Activated naive CD8-positive, alpha-beta T cell (primary cell): ENCODE results near the gene LBX2.
"Not testable (repeated sequence)": the region's sequence is repeated elsewhere in the genome, so short reads cannot be mapped to it uniquely, and the experiment has no call there.

Experiments used
- H3K27ac Mint-ChIP-seq: one replicate; pipeline ENCODE4 v1.8.0; 2021; ENCODE audit warnings: mixed read lengths
- H3K27me3 Mint-ChIP-seq: one replicate; pipeline ENCODE4 v1.8.0; 2021; ENCODE audit warnings: mixed read lengths
- H3K36me3 Mint-ChIP-seq: one replicate; pipeline ENCODE4 v1.8.0; 2021; ENCODE audit warnings: mixed read lengths
- H3K4me1 Mint-ChIP-seq: one replicate; pipeline ENCODE4 v1.8.0; 2021; ENCODE audit warnings: low read depth, mixed read lengths
- H3K4me3 Mint-ChIP-seq: one replicate; pipeline ENCODE4 v1.8.0; 2021; ENCODE audit warnings: mild to moderate bottlenecking, mixed read lengths
- H3K9me3 Mint-ChIP-seq: one replicate; pipeline ENCODE4 v1.8.0; 2021; ENCODE audit warnings: low read depth, mixed read lengths

LBX2 gene

DNA sequence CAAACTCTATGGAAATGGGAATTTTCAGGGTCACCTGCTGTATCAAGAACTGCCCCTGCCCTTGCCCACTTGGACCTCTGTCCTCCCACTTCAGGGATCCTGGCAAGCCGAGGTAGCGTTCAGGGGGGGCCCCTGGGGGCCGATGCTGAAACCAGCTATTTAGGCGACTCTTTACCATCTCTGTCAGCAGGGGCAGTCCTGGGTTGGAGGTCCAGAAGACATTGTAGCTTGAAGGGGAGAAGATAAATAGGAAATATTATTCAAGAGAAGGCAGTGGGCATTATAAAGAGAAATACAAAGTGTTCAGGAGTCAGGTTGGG lies 36.7 kb downstream of the LBX2 start:
- Mint-ChIP-seq H3K36me3 (peaks cover 3% of the 10 kb centered on the region), H3K4me3 (peak overlapping the region; percentile 84), H3K27me3 (no peaks in the 10 kb centered on the region), H3K9me3 (no peaks in the 10 kb centered on the region), H3K4me1 (peaks cover 41% of the 10 kb centered on the region), H3K27ac (peak overlapping the region; percentile 12)

- Mint-ChIP-seq H3K9me3 (no peaks in the 10 kb centered on the region), H3K4me1 (peaks cover 44% of the 10 kb centered on the region), H3K27ac (no peak overlapping the region), H3K27me3 (no peaks in the 10 kb centered on the region), H3K4me3 (peak overlapping the region; percentile 84), H3K36me3 (peaks cover 4% of the 10 kb centered on the region)
These were observed 37.2 kb downstream of the LBX2 start for GRCh38 chr2:74462054-74462785.

DNA sequence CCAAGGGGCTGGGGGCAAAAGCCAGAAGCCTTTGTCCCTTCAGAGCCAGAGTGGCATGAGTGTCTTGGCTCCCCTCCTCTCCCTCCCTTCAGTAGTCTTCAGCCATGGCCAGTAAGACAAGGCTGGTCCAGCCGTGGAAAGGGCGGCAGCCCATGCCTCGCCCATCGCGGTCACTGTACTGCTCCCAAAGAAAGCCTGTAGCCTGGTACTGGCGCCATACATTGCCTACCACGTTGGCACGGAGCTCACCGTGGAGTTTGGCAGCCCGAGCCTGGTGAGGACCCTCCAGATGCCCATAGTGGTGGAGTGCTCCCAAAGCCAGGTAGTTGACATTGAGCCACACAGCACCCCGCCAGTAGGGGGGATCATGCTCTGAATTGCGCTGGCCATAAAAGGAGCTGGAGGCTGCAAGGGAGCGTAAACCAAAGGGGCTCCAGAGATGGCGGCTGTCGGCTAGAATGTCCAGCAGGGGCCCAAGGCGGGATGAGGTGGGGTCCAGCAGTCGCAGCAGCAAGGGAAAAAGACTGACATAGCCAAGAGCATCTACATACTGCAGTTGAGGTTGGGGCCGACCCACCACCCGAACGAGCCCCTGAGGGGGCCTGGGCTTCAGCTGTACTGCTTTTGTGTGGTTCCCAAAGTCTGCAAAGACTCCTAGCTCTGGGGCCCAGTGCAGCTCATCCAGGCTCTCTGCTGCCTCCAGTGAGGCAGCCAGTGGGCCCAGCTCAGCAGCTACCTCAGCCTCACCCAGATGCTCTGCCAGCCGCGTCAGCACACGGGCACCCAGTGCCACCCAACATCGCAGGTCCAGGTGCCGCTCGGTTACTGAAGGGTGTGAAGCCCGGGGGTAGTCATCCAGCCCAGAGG lies 38.0 kb downstream of the LBX2 start:
- no peaks in the 10 kb centered on the region for H3K9me3 Mint-ChIP-seq
- H3K4me1 Mint-ChIP-seq, result peaks cover 51% of the 10 kb centered on the region
- peaks cover 5% of the 10 kb centered on the region for H3K36me3 Mint-ChIP-seq
- no peak overlapping the region for H3K4me3 Mint-ChIP-seq
- H3K27me3 Mint-ChIP-seq, result no peaks in the 10 kb centered on the region
- no peak overlapping the region for H3K27ac Mint-ChIP-seq

DNA sequence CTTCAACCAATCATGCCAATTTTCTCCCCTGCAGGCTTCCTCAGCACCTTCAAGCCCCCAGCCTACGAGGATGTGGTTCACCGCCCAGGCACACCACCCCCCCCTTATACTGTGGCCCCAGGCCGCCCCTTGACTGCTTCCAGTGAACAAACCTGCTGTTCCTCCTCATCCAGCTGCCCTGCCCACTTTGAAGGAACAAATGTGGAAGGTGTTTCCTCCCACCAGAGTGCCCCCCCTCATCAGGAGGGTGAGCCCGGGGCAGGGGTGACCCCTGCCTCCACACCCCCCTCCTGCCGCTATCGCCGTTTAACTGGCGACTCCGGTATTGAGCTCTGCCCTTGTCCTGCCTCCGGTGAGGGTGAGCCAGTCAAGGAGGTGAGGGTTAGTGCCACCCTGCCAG lies 39.2 kb downstream of the LBX2 start:
- H3K27me3 Mint-ChIP-seq, H3K27ac Mint-ChIP-seq, H3K36me3 Mint-ChIP-seq, H3K9me3 Mint-ChIP-seq: not testable (repeated sequence)
- peaks cover 56% of the 10 kb centered on the region for H3K4me1 Mint-ChIP-seq
- peak overlapping the region; percentile 98 for H3K4me3 Mint-ChIP-seq

GRCh38 chr2:74459503-74460118 lies 39.8 kb downstream of the LBX2 start:
- peak overlapping the region; percentile 98 for H3K4me3 Mint-ChIP-seq

DNA sequence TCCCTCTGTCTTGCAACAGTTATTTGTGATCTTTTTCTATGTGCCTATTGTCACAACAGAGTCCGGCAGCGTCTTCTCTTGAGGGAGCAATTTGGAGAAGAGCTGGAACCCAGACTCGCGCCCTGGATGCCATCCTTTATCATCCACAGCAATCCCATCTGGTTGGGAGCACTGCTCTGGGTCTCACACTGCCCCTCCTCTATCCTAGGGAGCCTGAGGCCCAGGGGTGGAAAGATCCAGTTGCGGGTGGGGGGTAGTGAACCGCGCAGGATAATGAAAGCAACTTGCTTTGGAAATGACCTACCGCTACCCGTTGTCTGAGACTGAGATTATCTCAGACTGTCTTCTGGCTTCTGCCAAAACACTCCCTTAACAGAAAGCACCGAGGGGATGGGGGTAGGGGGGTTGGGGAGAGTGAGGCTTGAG lies 40.5 kb downstream of the LBX2 start:
- Mint-ChIP-seq H3K36me3 (peaks cover 10% of the 10 kb centered on the region), H3K4me1 (peaks cover 61% of the 10 kb centered on the region), H3K27ac (peak overlapping the region; percentile 98), H3K9me3 (no peaks in the 10 kb centered on the region), H3K4me3 (peak overlapping the region; percentile 98), H3K27me3 (no peaks in the 10 kb centered on the region)

More at GRCh38 chr2:74459503-74460118, 39.8 kb downstream of the LBX2 start:
- not testable (repeated sequence) for H3K9me3 Mint-ChIP-seq, H3K27me3 Mint-ChIP-seq
- Mint-ChIP-seq H3K27ac (peak overlapping the region; percentile 16), H3K4me1 (peaks cover 60% of the 10 kb centered on the region), H3K36me3 (peaks cover 10% of the 10 kb centered on the region)

DNA sequence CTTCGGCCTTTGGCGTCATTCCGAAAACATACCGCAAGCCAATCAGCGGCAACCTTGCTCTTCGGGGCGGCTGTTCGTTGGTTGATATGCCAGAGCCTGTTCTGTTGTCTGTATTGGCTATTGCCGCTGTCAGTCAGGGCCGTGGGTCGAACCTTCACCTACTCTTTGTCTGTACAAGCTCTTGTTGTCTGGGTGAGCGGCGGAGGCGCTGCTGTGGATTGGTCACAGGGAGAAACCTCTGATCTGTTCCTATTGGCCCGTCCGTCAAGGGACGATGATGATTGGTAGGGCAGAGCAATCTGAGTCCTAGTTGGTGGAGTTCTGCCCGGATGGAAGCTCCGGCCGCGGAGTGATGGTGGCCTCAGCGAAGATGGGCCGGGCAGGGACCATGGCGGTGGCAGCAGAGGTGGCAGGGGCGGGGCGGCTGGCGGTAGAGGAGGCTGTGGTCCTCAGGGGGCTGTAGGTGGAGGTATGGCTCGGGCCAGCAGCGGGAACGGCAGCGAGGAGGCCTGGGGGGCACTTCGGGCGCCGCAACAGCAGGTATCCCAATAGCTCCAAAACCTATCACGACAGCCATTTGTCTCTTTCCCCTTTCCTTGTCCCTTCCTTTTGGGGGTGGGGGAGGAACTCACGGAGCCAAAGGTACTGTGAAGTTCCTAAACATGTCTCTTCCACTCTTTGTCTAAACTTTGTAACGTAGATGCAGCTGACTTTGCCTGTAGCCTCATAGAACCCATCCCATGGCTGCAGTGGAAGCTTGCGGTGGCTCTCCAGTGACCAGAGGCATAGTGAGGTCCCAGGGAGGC lies 41.1 kb downstream of the LBX2 start, which contains the start of gene WBP1:
TSS of gene WBP1 (plus strand) at position 307 of the 806 bp plus-strand sequence. CDS start at position 472, 165 bp downstream.
- H3K27me3 Mint-ChIP-seq, result no peaks in the 10 kb centered on the region
- H3K4me3 Mint-ChIP-seq, result peak within 1 kb of the TSS; percentile 98
- H3K9me3 Mint-ChIP-seq, result no peaks in the 10 kb centered on the region
- peaks cover 60% of the 10 kb centered on the region for H3K4me1 Mint-ChIP-seq
- peak within 1 kb of the TSS; percentile 98 for H3K27ac Mint-ChIP-seq
- H3K36me3 Mint-ChIP-seq, result peaks cover 10% of the 10 kb centered on the region

DNA sequence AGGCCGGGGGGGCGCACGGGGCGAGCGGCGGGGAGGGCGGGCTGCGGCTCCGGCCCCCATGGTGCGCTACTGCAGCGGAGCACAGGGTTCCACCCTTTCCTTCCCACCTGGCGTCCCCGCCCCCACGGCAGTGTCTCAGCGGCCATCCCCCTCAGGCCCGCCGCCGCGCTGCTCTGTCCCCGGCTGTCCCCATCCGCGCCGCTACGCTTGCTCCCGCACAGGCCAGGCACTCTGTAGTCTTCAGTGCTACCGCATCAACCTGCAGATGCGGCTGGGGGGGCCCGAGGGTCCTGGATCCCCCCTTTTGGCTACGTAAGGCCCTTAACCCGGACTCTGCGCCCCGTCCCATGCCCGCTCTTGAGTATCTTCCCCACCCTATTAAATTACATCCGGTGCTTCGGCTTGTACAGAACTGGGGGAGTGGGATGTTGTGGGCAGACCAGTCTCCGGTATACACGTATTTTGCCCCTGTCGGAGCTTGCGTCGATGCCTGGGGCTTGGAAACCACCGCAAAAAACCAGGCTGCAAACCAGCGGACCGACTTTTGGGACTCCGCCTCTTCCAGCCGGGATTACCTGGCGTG lies 41.8 kb downstream of the LBX2 start:
- peak overlapping the region; percentile 98 for H3K4me3 Mint-ChIP-seq
- peak overlapping the region; percentile 98 for H3K27ac Mint-ChIP-seq
- peaks cover 54% of the 10 kb centered on the region for H3K4me1 Mint-ChIP-seq
- H3K36me3 Mint-ChIP-seq, result peaks cover 7% of the 10 kb centered on the region
- H3K9me3 Mint-ChIP-seq, result no peaks in the 10 kb centered on the region
- no peaks in the 10 kb centered on the region for H3K27me3 Mint-ChIP-seq

- H3K27me3 Mint-ChIP-seq, result no peaks in the 10 kb centered on the region
- H3K4me3 Mint-ChIP-seq, result peak overlapping the region; percentile 98
- peaks cover 7% of the 10 kb centered on the region for H3K36me3 Mint-ChIP-seq
- H3K27ac Mint-ChIP-seq, result peak overlapping the region; percentile 98
- H3K9me3 Mint-ChIP-seq, result no peaks in the 10 kb centered on the region
- peaks cover 56% of the 10 kb centered on the region for H3K4me1 Mint-ChIP-seq
These were observed 42.3 kb downstream of the LBX2 start for GRCh38 chr2:74457129-74457548.

- H3K36me3 Mint-ChIP-seq, result peaks cover 7% of the 10 kb centered on the region
- H3K27me3 Mint-ChIP-seq, result no peaks in the 10 kb centered on the region
- peaks cover 52% of the 10 kb centered on the region for H3K4me1 Mint-ChIP-seq
- H3K4me3 Mint-ChIP-seq, result peak within 1 kb of the TSS; percentile 98
- no peaks in the 10 kb centered on the region for H3K9me3 Mint-ChIP-seq
- peak within 1 kb of the TSS; percentile 98 for H3K27ac Mint-ChIP-seq
These were observed 44.5 kb downstream of the LBX2 start, which contains the start of gene INO80B for GRCh38 chr2:74454654-74455511. Gene INO80B (plus strand): TSS chr2:74455087. CDS start chr2:74455117, 30 bp downstream.

DNA sequence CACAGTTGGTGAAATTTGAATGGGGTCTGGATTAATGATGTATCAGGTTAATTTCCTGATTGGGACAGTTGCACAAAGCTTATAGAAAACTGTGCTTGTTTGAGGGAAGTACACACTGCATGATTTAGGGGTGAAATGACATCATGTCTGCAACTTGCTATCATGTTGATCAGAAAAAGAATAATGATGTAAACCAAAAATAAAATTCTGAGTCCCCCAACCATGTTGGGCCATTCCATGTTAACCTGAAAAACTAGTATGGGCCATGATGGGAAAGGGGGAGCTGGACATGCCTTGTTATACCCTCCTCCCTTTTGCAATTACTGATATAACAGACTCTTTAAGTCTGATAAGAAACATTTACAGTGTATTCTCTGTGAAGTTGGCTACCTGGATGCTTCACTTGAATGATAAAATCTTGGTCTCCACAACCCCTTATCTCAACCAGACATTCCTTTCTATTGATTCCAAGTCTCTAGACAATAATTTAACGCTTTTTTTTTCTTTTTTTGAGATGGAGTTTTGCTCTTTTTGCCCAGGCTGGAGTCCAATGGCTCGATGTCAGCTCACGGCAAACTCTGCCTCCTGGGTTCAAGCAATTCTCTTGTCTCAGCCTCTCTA lies 48.7 kb downstream of the LBX2 start:
- no peak overlapping the region for H3K4me3 Mint-ChIP-seq
- H3K27ac Mint-ChIP-seq, result no peak overlapping the region
- peaks cover 5% of the 10 kb centered on the region for H3K36me3 Mint-ChIP-seq

GRCh38 chr2:74448771-74449170 lies 50.6 kb downstream of the LBX2 start:
- Mint-ChIP-seq H3K27ac (no peak overlapping the region), H3K4me3 (no peak overlapping the region), H3K27me3 (peaks cover 4% of the 10 kb centered on the region)

More for the DNA sequence above, 48.7 kb downstream of the LBX2 start:
- H3K9me3 Mint-ChIP-seq, result no peaks in the 10 kb centered on the region
- H3K4me1 Mint-ChIP-seq, result peaks cover 16% of the 10 kb centered on the region
- H3K27me3 Mint-ChIP-seq, result no peaks in the 10 kb centered on the region

More at GRCh38 chr2:74448771-74449170, 50.6 kb downstream of the LBX2 start:
- H3K9me3 Mint-ChIP-seq, result no peaks in the 10 kb centered on the region
- H3K4me1 Mint-ChIP-seq, result peaks cover 3% of the 10 kb centered on the region
- H3K36me3 Mint-ChIP-seq, result no peaks in the 10 kb centered on the region
